GM12873 (cell line): ENCODE measurements around the gene SETBP1.

Experiments used
- TF ChIP-seq, protein P1 (sequence below): IDR thresholded peaks from 2 replicates; pipeline ENCODE4 v1.5.1; 2012; ENCODE audit warnings: low read depth, mild to moderate bottlenecking, moderate library complexity, low read length, control low read depth; ENCODE audit not compliant: insufficient read depth; ENCODE audit errors: missing control alignments

The SETBP1 gene

DNA sequence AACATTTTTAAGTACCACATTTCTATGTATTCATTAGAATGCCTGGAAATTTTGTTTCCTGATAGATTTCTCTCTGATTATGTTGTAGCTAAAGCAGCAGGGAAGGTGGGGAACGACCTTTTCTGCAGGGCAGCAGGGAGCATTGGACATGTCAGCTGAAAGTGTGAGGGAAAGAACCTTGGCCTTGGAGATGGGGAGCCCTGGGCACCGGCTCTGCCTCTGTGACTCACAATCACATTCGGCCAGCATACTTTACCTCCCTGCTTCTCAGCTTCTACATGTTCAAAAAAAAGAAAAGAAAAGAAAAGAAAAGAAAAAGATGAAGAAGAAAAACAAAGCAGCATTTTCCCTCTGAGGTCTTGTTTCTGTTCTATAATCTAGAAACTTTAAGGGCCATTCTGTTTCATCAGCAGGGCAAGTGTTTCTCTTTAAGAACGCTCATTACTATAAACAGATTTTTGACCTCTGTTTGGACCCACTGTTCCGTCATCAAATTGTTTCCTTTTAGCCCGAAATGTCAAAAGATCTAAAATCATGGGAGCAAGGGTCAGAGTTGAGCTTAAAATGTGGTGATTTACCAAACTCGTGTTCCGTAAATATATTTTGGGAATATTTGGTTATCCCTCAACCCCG, 27.9 kb downstream of the SETBP1 start:
- TF ChIP-seq, protein P1, sequence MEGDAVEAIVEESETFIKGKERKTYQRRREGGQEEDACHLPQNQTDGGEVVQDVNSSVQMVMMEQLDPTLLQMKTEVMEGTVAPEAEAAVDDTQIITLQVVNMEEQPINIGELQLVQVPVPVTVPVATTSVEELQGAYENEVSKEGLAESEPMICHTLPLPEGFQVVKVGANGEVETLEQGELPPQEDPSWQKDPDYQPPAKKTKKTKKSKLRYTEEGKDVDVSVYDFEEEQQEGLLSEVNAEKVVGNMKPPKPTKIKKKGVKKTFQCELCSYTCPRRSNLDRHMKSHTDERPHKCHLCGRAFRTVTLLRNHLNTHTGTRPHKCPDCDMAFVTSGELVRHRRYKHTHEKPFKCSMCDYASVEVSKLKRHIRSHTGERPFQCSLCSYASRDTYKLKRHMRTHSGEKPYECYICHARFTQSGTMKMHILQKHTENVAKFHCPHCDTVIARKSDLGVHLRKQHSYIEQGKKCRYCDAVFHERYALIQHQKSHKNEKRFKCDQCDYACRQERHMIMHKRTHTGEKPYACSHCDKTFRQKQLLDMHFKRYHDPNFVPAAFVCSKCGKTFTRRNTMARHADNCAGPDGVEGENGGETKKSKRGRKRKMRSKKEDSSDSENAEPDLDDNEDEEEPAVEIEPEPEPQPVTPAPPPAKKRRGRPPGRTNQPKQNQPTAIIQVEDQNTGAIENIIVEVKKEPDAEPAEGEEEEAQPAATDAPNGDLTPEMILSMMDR: no peak

DNA sequence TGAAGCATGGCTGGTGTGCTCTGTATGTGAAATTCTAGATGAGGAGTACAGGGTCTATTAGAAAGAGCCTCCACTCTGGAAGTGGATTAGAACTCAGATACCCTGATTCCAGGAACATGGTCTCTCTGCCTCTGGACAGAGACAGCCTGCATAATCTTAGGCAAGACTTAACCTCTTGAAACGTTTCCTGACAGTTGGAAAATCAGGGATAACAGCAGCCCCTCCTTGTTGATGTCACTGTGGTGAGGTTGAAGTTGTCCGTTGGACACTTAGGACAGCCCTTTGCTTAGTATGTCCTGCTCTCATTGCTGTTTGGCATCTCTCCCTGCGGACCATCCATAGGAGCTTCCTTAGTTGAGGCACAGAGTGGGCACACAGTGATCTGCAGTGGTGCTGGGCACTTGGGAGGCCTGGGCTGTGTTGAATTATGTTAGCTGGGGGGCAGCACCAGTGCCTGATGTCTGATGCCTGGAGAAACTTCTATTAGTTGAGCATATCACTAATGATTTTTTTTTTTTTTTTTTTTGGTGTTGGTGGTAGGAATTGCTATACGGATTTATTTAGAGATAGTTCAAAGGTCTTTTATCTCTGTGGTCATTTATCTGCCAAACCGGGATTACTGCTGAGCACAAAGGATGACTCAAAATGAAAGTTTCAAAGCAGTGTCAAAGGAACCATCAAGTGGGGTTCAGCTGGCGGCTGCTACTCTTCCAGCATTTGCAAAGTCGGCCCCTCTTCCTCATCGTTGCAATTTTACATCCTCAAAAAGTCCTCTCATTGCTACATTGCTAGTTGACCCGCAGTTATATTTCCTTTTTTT, 28.8 kb downstream of the SETBP1 start:
- TF ChIP-seq, protein P1: no peak

DNA sequence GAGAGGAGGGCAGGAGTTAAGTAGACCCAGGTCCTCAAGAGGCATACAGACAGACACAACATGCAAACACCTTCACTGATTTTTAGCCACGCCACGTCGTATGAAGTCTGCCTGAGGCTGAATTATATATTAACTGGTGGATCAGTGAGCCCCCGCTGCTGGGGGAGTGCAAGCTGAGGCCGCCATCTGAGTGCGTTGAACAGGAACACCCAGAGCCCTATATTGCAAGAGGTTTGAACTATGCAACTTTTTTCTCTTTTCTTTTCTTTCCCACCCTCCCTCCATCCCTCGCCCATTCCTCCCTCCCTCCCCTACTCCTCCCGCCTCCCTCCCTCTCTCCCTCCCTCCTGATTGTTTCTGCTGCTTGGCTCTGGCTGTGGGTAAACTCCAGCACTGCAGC, 30.2 kb downstream of the SETBP1 start:
- TF ChIP-seq, protein P1: no peak

DNA sequence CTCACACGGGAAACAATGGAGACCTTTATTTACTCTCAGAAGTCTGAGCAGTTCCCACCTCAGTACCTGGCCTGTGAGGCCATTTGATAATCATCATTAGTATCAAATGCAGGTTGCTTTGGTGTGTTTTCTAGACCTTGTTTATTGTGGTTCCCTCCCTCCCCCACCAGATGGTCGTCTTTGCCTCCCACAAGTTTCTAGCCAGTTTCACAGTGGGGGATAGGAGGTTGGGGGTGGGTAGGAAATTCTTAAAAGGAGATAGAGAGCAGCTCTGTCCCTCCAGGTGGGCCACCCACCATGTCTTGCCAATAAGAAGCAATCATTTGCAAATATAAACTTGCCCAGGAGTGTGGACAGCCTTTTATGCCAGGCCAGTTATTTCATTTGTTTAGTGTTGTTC, 31.3 kb downstream of the SETBP1 start:
- TF ChIP-seq, protein P1: no peak

DNA sequence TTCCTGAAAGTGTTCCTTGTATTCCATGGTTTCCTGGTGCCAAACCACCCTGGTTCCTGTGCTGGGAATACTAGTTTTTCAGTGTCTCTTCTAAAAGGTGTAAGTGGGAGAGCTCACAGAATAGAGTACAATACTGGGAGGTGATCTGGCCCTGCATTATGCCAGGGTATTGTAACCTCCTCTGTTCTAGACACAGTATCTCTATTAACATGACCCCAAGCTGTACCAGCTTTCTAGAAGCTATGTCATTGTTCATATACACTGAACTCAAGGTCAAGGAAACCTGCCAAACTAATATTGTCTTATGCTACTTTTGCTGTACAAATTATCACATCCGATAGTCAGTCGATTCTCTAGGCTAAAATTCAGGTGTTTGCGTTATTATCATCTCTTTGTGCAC, 32.7 kb downstream of the SETBP1 start:
- TF ChIP-seq, protein P1: no peak

DNA sequence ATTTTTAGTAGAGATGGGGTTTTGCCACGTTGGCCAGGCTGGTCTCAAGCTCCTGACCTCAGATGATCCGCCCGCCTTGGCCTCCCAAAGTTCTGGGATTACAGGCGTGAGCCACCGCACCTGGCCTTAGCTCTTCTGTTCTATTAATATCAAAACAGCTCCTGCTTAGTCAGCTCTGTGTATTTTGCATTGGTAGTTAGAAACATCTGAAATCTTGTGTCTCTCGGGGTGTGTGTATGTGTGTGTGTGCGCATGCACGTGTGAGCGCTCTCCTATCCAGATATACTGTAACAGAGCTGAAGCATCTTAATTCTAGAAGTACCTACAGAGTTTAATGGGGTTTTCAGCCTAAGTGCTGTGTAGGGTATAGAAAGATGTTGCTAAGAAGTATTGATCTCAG, 33.7 kb downstream of the SETBP1 start:
- TF ChIP-seq, protein P1: no peak

DNA sequence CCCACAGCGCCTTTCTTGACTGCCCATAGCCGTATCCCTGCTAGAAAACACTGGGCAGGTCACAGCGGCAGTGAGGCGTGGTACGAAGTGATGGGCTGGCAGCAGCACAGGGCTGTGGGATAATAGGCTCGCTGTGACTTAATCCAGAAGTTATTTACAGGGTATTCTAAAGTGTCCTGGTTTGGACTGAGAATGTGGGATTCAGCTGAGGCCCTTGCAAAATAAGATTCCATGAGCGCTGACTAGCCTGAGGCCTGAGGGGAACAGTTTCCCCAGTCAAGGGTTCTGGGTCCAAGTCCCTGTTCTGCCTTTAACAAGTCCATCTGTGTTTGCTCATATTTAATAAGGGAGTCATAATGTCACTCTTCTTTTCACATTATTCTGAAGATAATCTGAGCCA, 34.6 kb downstream of the SETBP1 start:
- TF ChIP-seq, protein P1: no peak
